Measurements from ENCODE around the gene OSBPL2. TPM values are rescaled to one million over a fixed set of nuclear protein-coding genes. Genes with fewer than 3 reads are reported as not detected.

The OSBPL2 gene
- total RNA-seq, 1 donor from 2014 or later, result 51.3 TPM

DNA sequence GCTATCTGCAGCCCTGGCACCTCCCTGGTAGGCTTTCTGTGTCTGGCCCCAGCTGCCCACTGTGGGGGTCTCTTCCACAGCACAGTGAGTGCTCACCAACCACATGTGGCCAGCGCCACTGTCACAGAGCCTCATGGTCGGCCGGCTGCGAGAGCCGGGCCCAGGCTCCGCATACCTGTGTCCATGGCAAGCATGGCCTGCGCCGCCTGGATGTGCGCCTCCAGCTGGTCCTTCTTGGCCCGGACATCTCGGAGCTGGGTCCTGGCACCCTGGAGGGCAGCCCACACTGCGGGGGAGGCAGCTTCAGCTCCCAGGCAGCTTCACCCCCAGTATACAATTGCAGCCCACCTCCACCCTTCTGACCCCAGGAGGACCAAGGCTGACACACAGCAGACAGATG is 77.5 kb downstream of the OSBPL2 start:
- intact Hi-C loops (cut with DNase I), result no loop called here
- peaks cover 0 to 63% of the 10 kb centered on the region in 2 donors for H3K36me3 ChIP-seq
- DNase-seq (ENCODE audit: extremely low spot score in 2 of 2), result no peak

DNA sequence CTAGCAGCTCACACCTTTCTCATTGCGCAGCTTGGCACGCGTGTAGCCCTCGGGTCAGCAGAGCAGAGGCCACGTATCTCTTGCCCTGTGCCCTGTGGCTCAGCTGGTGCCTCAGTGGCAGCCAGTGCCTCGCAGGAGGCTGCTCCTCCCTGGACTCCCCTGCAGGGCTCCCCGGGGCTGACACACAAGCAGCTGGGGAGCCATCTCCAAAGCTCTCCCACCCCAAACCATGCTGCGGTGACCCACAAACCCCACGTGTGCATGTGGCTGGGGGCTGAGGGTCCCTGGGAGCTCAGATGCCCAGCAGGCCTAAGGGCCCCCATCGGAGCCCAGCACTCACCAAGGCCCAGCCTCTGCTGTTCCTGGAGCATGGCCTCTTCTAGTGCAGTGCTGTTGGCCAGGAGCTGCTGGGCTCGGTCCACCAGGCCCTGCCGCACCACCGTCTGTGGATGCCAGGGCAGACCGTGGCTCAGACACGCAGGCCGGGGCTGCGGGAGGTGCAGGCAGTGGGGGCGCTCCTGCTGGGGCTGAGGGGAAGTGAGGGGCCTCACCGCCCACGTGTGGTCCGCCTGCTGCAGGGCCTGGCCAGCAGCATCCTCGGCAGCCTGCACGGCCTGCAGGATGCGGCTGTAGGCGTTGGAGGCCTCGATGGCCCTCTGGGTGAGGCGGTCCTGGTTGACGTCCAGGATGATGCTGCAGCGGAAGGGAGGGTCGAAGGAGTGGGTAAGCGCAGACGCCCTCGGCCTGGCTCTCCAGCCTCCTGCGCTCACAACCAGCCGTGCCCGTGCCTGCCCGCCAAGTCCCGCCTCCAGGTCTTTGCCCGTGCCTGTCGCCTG is 78.2 kb downstream of the OSBPL2 start:
- Histone ChIP-seq H3K27me3 (no peaks in the 10 kb centered on the region), H3K4me3 (no peak overlapping the region), H3K27ac (no peak overlapping the region), H3K9me3 (no peaks in the 10 kb centered on the region), H3K36me3 (peaks cover 0 to 57% of the 10 kb centered on the region in 2 donors), H3K4me1 (peaks cover 13% of the 10 kb centered on the region)
- TF ChIP-seq CTCF (IDR thresholded peaks at IDR 0.05) (no peak), POLR2AphosphoS5 (IDR thresholded peaks at IDR 0.05; ENCODE audit: insufficient read depth in 1 of 2, low read depth in 1 of 2) (no peak), POLR2A (IDR thresholded peaks at IDR 0.05) (no peak)
- intact Hi-C loops (cut with DNase I), result no loop called here
- no peak for DNase-seq (ENCODE audit: extremely low spot score in 2 of 2)

More for the DNA sequence above, 77.5 kb downstream of the OSBPL2 start:
- Histone ChIP-seq H3K4me1 (peaks cover 19% of the 10 kb centered on the region), H3K27ac (no peak overlapping the region), H3K27me3 (no peaks in the 10 kb centered on the region), H3K4me3 (no peak overlapping the region), H3K9me3 (no peaks in the 10 kb centered on the region)
- TF ChIP-seq POLR2AphosphoS5 (IDR thresholded peaks at IDR 0.05; ENCODE audit: insufficient read depth in 1 of 2, low read depth in 1 of 2) (no peak), CTCF (IDR thresholded peaks at IDR 0.05) (no peak), POLR2A (IDR thresholded peaks at IDR 0.05) (no peak)

- Histone ChIP-seq H3K4me3 (no peak overlapping the region), H3K27me3 (no peaks in the 10 kb centered on the region), H3K27ac (no peak overlapping the region), H3K4me1 (peaks cover 13% of the 10 kb centered on the region), H3K9me3 (no peaks in the 10 kb centered on the region), H3K36me3 (peaks cover 0 to 50% of the 10 kb centered on the region in 2 donors)
- intact Hi-C loops (cut with DNase I), result no loop called here
- no peak for TF ChIP-seq CTCF (IDR thresholded peaks at IDR 0.05)
- TF ChIP-seq POLR2AphosphoS5 (IDR thresholded peaks at IDR 0.05; ENCODE audit: insufficient read depth in 1 of 2, low read depth in 1 of 2), result no peak
- TF ChIP-seq POLR2A (IDR thresholded peaks at IDR 0.05), result no peak
- no peak for DNase-seq (ENCODE audit: extremely low spot score in 2 of 2)
These were observed 78.9 kb downstream of the OSBPL2 start for GRCh38 chr20:62317167-62317655.

DNA sequence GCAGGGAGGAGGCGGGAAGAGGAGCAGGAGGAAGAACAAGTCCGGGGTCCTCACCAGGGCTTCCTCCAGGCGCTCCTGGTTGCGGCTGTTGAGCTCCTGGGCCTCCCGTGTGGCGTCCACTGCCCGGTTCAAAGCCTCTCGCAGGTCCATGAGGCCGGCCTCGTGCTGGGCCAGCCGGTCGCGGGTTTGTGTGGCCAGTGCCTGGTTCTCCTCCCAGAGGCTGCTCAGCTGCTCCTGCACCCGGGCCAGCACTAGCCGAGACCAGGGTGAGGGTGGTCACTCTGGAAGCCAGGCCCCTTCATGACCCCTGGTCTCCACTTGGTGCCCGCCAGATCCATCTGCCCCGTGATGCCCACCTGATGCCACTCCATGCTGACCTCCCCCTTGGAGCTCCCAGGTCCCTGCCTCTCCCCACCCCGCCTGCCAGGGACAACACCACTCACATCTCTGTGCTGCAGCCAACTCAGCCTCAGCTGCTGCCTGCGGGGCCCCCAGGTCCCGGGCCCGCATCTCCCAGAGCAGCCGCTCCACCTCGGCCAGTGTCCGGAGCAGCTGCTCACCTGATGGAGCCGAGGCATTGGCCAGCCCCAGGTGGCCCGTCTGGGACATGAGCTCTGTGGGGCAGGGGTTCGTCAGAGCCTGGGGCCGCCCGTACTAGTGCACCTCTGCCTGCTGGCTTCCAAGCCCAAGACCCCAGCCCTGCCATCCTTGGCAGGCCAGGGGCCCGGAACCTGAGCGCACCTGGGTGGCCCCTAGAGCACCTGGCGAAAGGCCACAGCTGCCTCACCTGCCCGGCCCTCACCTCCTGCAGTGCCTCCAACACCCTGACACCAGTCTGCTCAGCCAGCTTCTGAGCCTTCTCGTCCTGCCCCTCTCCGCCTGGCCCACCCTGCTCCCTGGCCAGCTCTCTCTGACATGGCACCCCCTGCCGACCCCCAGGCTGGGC is 80.4 kb downstream of the OSBPL2 start:
- Histone ChIP-seq H3K36me3 (peaks cover 0 to 36% of the 10 kb centered on the region in 2 donors), H3K9me3 (no peaks in the 10 kb centered on the region), H3K27ac (no peak overlapping the region), H3K27me3 (no peaks in the 10 kb centered on the region), H3K4me1 (peaks cover 13% of the 10 kb centered on the region), H3K4me3 (no peak overlapping the region)
- DNase-seq (ENCODE audit: extremely low spot score in 2 of 2), result no peak
- no peak for TF ChIP-seq POLR2A (IDR thresholded peaks at IDR 0.05)
- no peak for TF ChIP-seq POLR2AphosphoS5 (IDR thresholded peaks at IDR 0.05; ENCODE audit: insufficient read depth in 1 of 2, low read depth in 1 of 2)
- TF ChIP-seq CTCF (IDR thresholded peaks at IDR 0.05), result no peak
- intact Hi-C loops (cut with DNase I), result no loop called here

Measured in vagina (tissue), 2 donors.